ENCODE measurements around the gene HMMR.
A peak's percentile ranks its signal among the peaks of the same experiment; 100 is the strongest.
"Not testable (repeated sequence)": the region's sequence is repeated elsewhere in the genome, so short reads cannot be mapped to it uniquely, and the experiment has no call there.

Gene HMMR, protein sequence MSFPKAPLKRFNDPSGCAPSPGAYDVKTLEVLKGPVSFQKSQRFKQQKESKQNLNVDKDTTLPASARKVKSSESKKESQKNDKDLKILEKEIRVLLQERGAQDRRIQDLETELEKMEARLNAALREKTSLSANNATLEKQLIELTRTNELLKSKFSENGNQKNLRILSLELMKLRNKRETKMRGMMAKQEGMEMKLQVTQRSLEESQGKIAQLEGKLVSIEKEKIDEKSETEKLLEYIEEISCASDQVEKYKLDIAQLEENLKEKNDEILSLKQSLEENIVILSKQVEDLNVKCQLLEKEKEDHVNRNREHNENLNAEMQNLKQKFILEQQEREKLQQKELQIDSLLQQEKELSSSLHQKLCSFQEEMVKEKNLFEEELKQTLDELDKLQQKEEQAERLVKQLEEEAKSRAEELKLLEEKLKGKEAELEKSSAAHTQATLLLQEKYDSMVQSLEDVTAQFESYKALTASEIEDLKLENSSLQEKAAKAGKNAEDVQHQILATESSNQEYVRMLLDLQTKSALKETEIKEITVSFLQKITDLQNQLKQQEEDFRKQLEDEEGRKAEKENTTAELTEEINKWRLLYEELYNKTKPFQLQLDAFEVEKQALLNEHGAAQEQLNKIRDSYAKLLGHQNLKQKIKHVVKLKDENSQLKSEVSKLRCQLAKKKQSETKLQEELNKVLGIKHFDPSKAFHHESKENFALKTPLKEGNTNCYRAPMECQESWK

GRCh38 chr5:163460562-163461171 lies at the start of gene HMMR:
Gene HMMR, plus strand, starts transcription at chr5:163460632. Its CDS starts 61 bp downstream, at chr5:163460693.
- DNase-seq (ENCODE audit: low read depth, low spot score) = no peak

DNA sequence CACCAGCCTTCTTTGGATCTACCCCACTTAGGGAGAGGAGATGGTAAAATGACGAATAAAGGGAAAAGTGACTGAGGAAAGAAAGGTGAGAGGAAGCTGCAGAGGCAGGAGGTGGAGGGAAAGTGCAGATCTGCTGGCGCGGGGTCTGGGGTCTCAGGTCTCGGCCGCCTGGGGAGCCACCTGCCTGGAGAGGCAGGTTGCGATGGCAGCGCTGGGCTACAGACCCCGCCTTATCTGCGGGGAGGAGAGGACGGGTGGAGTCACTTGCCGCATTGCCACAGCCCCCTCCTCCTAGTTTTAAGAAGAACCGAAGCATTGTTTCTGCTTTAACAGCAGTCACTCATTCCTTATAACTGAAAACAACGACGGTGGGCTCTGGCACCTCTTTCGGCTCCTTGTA lies 44.8 kb upstream of the HMMR start:
- DNase-seq (ENCODE audit: low read depth, low spot score) = not testable (repeated sequence)

- DNase-seq (ENCODE audit: low read depth, low spot score) = no peak
Measured at GRCh38 chr5:163424836-163425235, 35.6 kb upstream of the HMMR start.

- DNase-seq (ENCODE audit: low read depth, low spot score) = not testable (repeated sequence)
Measured at GRCh38 chr5:163426128-163426527, 34.3 kb upstream of the HMMR start.

DNA sequence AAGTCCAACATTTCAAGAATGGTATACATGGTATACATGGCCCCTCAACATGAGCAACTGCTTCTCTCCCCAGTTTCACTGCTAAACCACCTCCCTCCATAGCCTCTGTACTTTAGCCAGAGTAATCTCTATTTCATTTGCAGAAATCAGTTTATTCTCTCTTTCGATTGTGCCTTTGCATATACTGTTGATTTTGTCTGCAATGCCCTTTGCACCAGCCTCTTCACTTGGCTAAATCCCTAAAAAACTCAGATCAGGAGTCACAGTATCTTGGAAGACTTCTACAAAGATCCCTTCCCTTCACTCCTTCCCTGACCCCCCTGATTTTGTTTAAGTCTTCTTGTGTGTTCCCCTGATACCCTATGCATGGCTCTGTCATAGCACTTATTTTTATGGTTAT lies 27.9 kb upstream of the HMMR start:
- DNase-seq (ENCODE audit: low read depth, low spot score) = no peak

GRCh38 chr5:163433271-163433670 lies 27.2 kb upstream of the HMMR start:
- DNase-seq (ENCODE audit: low read depth, low spot score) = no peak

DNA sequence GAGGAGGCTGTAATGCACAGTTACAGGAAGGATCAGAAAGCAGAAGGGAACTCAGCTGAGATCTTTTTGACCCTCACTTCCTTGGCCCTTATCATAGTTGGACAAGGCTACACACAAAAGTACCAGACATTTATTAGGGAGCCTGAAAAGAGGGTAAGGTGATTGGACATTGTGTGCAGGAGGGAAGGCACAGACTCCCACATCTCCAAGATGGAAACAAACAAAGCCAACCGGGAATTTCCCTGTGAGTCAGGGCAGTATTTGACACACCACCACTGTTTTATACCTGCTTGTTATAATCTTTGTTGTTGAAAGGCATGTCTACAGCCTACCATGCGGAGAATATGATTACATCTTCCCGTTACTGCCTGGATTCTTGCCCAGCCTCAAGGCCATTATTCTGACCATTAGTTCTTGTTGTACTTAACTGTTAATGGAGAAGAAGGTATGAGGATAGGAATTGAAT lies 26.0 kb upstream of the HMMR start:
- DNase-seq (ENCODE audit: low read depth, low spot score) = no peak

DNA sequence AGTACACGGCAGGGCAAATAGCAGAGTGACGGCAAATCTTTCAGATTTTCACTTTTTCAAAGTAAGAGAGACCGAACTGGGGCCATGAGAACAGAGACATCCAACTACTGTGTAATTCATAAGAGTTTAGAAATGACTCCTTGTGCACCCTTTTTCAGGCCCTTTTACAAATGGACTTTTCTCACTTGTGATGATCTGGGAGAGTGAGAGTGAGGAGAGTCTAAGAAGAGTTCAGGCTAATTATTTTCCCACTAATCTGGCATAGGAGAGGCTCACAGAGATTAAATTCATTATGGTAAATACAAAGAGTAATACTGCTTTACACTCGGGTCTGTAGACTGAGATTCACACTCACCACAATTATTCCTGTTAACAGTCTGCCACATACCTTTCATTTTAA lies 23.9 kb upstream of the HMMR start:
- DNase-seq (ENCODE audit: low read depth, low spot score) = no peak

- no peak for DNase-seq (ENCODE audit: low read depth, low spot score)
Measured at GRCh38 chr5:163437011-163437308, 23.5 kb upstream of the HMMR start.

DNA sequence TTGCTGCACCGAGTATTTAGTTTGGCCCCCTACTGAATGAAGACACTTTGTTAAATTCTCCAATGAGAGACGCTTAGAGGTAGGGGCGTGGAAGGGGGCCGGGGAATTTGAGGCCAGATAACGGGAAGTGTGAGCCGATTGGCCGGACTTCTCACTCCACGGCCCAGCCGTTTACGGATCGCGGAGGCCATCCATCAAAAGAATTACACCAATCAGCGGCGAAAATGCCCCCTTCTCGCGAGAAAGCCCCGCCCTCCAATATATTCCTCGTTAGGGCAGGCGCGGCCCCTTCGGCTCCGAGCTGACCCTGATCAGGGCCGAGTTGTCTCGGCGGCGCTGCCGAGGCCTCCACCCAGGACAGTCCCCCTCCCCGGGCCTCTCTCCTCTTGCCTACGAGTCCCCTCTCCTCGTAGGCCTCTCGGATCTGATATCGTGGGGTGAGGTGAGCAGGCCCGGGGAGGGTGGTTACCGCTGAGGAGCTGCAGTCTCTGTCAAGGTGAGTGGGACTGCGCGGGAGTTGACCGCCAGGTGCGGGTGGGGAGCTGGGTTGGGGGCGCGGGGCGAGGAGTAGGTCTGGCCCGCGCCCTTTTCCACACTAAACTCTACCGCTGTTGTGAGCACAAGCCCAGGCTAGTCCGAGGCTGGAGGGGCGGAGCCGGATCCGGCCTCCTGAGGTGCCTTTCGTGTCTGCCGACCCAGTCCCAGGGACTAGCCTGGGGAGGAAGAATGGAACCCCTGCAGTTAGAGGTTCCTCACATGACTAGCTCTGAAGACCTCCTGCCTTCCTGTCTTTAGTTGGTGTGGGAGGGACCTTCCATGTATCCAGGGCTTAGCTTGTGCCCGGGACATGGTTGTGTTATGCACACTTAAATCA lies 22.9 kb upstream of the HMMR start, which contains the start of gene CCNG1:
Gene CCNG1, plus strand, starts transcription at position 287 of the 874 bp plus-strand sequence. CDS start 1,662 bp downstream, outside the sequence.
- DNase-seq (ENCODE audit: low read depth, low spot score) = peak; percentile 91

DNA sequence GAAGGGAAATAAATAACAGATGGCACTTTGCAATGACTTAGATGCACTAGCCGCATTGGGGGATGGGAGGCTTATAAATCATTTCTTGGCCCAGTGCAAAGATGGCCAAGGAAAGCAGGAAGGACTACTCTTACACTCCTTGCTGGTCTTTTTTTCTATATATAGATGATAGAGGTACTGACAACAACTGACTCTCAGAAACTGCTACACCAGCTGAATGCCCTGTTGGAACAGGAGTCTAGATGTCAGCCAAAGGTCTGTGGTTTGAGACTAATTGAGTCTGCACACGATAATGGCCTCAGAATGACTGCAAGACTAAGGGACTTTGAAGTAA lies 21.4 kb upstream of the HMMR start:
- DNase-seq (ENCODE audit: low read depth, low spot score) = no peak

DNA sequence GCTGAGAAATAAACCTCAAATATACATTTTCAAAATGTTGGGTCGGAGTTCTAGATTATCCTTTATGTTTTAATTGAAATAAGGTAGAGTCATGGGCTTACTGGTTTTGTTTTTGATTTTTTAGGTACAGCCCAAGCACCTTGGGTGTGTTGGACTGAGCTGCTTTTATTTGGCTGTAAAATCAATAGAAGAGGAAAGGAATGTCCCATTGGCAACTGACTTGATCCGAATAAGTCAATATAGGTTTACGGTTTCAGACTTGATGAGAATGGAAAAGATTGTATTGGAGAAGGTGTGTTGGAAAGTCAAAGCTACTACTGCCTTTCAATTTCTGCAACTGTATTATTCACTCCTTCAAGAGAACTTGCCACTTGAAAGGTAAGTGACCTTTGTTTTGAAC lies 19.5 kb upstream of the HMMR start:
- DNase-seq (ENCODE audit: low read depth, low spot score) = no peak

DNA sequence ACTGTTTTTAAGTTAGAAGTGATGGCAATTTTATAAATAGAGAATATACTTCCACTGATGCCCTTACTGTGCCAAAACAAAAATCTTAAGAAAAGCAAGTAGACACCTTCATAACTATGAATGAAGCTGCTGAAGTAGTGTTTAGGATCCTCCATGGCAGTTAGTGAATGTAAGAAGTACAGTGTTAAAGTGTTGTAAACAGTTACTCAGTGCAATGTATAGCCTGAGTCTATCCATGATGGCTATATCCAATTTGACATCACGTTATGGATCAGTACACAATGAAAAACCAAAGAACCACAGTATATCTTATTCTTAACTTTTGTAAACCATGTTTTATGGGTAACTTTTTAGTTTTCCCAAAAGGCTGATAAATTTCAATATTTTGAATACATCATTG lies 15.9 kb upstream of the HMMR start:
- DNase-seq (ENCODE audit: low read depth, low spot score) = no peak

DNA sequence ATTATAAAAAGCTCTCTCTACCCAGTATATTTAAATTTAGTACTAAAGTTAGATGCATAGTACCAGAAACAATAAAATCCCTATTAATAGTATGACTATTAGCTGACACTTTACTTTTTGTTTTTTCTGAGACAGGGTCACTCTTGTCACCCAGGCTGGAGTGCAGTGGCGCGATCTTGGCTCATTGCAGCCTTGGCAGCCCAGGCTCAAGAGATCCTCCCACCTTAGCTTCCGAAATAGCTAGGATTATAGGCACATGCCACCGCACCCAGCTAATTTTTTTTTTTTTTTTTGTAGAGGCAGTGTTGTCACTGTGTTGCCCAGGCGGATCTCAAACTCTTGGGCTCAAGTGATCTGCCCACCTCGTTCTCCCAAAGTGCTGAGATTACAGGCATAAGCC lies 15.1 kb upstream of the HMMR start:
- no peak for DNase-seq (ENCODE audit: low read depth, low spot score)

DNA sequence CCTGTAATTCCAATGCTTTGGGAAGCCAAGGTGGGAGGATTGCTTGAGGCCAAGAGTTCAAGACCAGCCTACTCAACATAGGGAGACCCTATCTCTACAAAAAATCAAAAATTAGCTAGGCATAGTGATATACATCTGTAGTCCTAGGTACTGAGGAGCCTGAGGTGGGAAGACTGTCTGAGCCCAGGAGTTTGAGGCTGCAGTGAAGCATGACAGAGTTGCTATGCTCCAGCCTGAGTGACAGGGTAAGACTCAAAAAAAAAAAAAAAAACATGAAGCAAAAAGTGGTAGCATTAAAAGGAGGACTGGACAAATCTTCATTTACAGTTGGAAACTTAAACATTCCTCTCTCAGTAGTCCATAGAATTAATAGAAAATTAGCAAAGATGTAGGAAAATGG lies 13.2 kb upstream of the HMMR start:
- no peak for DNase-seq (ENCODE audit: low read depth, low spot score)

- DNase-seq (ENCODE audit: low read depth, low spot score) = no peak
Measured at GRCh38 chr5:163447875-163448274, 12.6 kb upstream of the HMMR start.

DNA sequence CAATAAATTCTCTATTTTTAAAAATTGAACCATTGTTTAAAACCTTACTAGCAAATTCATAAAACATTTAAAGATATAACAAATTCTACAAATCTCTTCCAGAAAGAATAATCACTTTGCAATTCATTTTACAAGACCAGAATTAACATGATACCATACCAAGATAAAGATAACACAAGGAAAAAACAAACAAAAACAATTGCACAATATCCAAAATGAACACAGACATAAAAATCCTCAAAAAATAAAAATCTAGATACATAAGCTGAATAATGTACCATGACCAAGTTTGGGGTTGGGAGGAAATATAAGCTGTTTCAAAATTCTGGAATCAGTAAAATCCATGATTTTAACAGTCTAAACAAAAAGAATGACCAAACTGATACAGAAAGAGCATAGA lies 11.9 kb upstream of the HMMR start:
- DNase-seq (ENCODE audit: low read depth, low spot score) = no peak

DNA sequence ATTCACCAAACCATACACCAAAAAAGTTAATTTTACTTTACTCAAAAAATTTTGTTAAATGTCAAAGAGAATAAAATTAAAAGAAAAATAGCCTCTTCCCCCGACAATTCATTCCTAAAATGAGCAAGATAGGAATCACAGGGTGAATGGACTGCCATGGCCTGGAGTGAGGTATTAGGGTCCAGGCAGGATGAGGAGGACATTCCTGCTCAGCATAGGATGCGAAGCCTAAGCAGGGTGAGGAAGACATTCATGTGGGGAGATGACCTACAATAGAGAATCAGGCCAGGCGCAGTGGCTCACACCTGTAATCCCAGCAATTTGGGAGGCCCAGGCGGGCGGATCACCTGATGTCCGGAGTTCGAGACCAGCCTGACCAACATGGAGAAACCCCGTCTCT lies 8.9 kb upstream of the HMMR start:
- no peak for DNase-seq (ENCODE audit: low read depth, low spot score)

- DNase-seq (ENCODE audit: low read depth, low spot score) = no peak
Measured at GRCh38 chr5:163453705-163454104, 6.7 kb upstream of the HMMR start.

DNA sequence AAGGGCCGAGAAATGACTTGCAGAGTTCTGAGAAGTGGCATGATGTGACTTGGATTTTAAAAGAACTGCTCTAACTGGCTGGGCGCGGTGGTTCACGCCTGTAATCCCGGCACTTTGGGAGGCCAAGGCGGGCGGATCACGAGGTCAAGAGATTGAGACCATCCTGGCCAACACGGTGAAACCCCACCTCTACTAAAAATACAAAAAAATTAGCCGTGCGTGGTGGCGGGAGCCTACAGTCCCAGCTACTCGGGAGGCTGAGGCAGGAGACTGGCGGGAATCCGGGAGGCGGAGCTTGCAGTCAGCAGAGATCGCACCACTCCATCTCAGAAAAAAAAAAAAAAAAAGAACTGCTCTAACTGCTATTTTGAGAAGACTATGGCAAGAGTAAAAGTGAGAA lies 5.0 kb upstream of the HMMR start:
- DNase-seq (ENCODE audit: low read depth, low spot score) = not testable (repeated sequence)

DNA sequence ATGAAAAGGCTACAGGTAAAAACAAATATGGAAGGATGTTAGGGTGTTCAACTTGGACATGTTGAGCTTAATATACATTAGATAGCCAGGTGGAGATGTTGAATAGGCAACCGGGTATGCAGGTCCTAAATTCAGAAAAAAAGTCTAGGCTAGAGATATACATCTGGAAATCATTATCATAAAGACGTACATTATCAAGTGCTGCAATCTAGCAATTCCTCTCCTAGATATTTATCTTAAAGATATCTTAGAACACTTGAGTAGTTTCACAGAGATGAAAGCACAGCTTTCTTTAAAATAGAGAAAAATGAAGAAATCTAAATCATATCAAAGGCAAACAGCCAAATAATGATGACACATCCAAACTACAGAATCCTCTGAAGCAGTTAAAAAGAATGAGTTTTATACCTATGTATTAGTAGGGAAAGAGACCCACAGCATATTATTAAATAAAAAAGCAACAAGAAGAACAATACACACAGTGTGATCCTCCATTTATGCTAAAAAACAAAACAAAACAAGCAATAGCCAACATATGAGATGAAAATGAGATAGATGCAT lies 4.3 kb upstream of the HMMR start:
- no peak for DNase-seq (ENCODE audit: low read depth, low spot score)
